MM.1S (cell line): Measurements from ENCODE around the gene VASH2.

ENCODE experiments used
- EZH2 ChIP-seq: fragments of 300-600 bp; sonication (generic); optimal IDR thresholded peaks from 2 replicates; pipeline ENCODE3; 2017; ENCODE audit warnings: low read depth, mild to moderate bottlenecking, antibody characterized with exemption, low read length, mixed read lengths
- TF ChIP-seq, protein P1 (sequence below): fragments of 300-600 bp; sonication (generic); IDR thresholded peaks from 2 replicates; pipeline ENCODE4 v1.5.1; 2016; ENCODE audit warnings: antibody characterized with exemption, low read length, mixed read lengths

DNA sequence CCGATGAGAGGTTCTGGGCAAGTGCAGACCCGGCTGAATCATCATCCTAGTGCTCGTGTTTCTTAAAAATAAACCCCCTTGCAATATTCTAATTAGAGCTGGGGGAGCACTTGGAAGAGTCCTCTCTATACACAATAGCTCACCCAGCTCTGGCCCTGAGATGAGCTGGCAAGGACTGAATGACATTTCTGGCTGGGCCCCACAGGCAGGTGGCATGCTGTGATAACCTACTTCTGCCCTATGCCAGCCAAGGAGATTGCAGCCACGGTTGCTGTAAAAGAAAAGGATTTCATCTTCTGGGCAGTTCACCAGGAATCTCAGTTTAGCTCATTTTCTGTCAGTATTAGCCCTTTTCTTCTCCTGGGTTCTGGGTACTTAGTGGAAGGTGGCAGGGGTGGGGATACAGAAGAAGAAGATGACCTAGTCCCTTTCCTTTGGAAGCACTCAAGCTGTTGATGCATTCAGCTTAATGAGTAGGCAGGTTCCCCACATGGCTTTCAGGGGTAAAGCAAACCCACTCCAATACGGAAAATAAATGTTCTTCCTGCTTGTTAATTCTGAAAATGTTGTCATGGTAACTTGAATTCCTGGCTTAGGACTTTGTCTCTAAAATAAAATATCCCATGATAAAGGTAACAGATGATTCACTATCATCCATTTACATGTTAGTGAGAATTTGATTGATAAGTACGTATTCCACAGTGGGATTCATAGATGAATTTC is 32.2 kb downstream of the VASH2 start:
- TF ChIP-seq, protein P1, sequence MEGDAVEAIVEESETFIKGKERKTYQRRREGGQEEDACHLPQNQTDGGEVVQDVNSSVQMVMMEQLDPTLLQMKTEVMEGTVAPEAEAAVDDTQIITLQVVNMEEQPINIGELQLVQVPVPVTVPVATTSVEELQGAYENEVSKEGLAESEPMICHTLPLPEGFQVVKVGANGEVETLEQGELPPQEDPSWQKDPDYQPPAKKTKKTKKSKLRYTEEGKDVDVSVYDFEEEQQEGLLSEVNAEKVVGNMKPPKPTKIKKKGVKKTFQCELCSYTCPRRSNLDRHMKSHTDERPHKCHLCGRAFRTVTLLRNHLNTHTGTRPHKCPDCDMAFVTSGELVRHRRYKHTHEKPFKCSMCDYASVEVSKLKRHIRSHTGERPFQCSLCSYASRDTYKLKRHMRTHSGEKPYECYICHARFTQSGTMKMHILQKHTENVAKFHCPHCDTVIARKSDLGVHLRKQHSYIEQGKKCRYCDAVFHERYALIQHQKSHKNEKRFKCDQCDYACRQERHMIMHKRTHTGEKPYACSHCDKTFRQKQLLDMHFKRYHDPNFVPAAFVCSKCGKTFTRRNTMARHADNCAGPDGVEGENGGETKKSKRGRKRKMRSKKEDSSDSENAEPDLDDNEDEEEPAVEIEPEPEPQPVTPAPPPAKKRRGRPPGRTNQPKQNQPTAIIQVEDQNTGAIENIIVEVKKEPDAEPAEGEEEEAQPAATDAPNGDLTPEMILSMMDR = no peak
- TF ChIP-seq EZH2 = no peak
